Endothelial cell of umbilical vein (primary cell): ENCODE measurements around the gene SCGB2A2. TPM values are rescaled to one million over a fixed set of nuclear protein-coding genes. Genes with fewer than 3 reads are reported as not detected.

Source experiments
- BruUV-seq: library from RNA; stranded (reverse); fragments of 400-500 nt; replicated peaks from 2 replicates; lab custom pipeline; 2021; lab: Mats Ljungman, UMichigan
- CTCF ChIA-PET: fragments of 300-600, 350-600 bp; sonication (Branson Sonifier 250); formaldehyde crosslinking; loops from one replicate; lab custom pipeline; 2021; ENCODE audit warnings: antibody characterized with exemption, inconsistent platforms; lab: Charles Lee
- POLR2A ChIA-PET: fragments of 300-600, 350-600 bp; sonication (Branson Sonifier 250); formaldehyde crosslinking; loops from one replicate; lab custom pipeline; 2021; ENCODE audit warnings: antibody characterized with exemption, inconsistent platforms; lab: Charles Lee
- DNase-seq: peaks from one replicate; pipeline ENCODE4 v3.0.0-alpha.2; 2011; ENCODE audit warnings: low read depth, low spot score
- FAIRE-seq: peaks from 2 replicates; lab custom pipeline; 2011; peaks lifted over from hg19 to GRCh38; lab: Jason Lieb, UNC
- H2AFZ ChIP-seq: 2 replicates; pipeline ENCODE4 v1.6.0; 2012; ENCODE audit warnings: low read depth, low read length, control low read depth, inconsistent platforms
- H3K27ac ChIP-seq: 2 replicates; pipeline ENCODE4 v1.5.1; 2011; ENCODE audit warnings: low read depth, mild to moderate bottlenecking, control low read depth, low read length, moderate library complexity; ENCODE audit not compliant: insufficient read depth
- H3K27me3 ChIP-seq, 2 experiments: 2 replicates each; pipeline versions ENCODE4 v1.6.0 to v1.6.1; 2011; ENCODE audit warnings: low read length in 2 of 2, mixed read lengths in 1 of 2; ENCODE audit not compliant: control insufficient read depth in 2 of 2, insufficient read depth in 2 of 2
- H3K36me3 ChIP-seq, 2 experiments: 2 replicates in 1 of 2; 3 replicates in 1 of 2; pipeline ENCODE4 v1.5.1; 2011; ENCODE audit warnings: low read length in 2 of 2, mild to moderate bottlenecking in 1 of 2, moderate library complexity in 1 of 2; ENCODE audit not compliant: control insufficient read depth in 2 of 2, insufficient read depth in 2 of 2; ENCODE audit errors: extremely low read depth in 1 of 2
- H3K4me1 ChIP-seq: 3 replicates; pipeline ENCODE4 v1.5.1; 2011; ENCODE audit warnings: mild to moderate bottlenecking, low read length; ENCODE audit not compliant: control insufficient read depth, insufficient read depth; ENCODE audit errors: extremely low read depth
- H3K4me2 ChIP-seq: 2 replicates; pipeline ENCODE4 v1.6.1; 2011; ENCODE audit warnings: low read length, control low read depth, mixed read lengths; ENCODE audit not compliant: insufficient read depth
- H3K4me3 ChIP-seq, 3 experiments: fragments of 200-600 bp in 1 of 3; sonication (generic), shearing (Covaris generic) in 1 of 3; replicated peaks in 1 of 3; 2 replicates each; pipeline ENCODE4 v1.5.1; 2011 to 2016; ENCODE audit warnings: control low read depth in 3 of 3, low read length in 3 of 3, mild to moderate bottlenecking in 2 of 3, inconsistent platforms in 1 of 3, low read depth in 1 of 3, moderate library complexity in 1 of 3; ENCODE audit not compliant: insufficient read depth in 1 of 3
- H3K79me2 ChIP-seq: 2 replicates; pipeline ENCODE4 v1.6.0; 2012; ENCODE audit warnings: low read length, inconsistent platforms; ENCODE audit not compliant: control insufficient read depth, insufficient read depth
- H3K9ac ChIP-seq: replicated peaks from 2 replicates; pipeline ENCODE3; 2011; ENCODE audit warnings: low read length, control low read depth; ENCODE audit not compliant: insufficient read depth; ENCODE audit errors: extremely low read depth
- H3K9me1 ChIP-seq: replicated peaks from 3 replicates; pipeline ENCODE4 v1.6.0; 2011; ENCODE audit warnings: mild to moderate bottlenecking, low read length; ENCODE audit not compliant: control insufficient read depth, insufficient read depth; ENCODE audit errors: extremely low read depth
- H3K9me3 ChIP-seq: replicated peaks from 2 replicates; pipeline ENCODE4 v1.5.1; 2012; ENCODE audit warnings: low read length, inconsistent platforms; ENCODE audit not compliant: control insufficient read depth, insufficient read depth
- H4K20me1 ChIP-seq: replicated peaks from 2 replicates; pipeline ENCODE3; 2011; ENCODE audit warnings: mild to moderate bottlenecking, low read length; ENCODE audit not compliant: control insufficient read depth, insufficient read depth; ENCODE audit errors: extremely low read depth
- FOS ChIP-seq: IDR thresholded peaks from 2 replicates; pipeline ENCODE4 v1.6.1; 2011; ENCODE audit warnings: mild to moderate bottlenecking, low read length, moderate library complexity, borderline replicate concordance; ENCODE audit not compliant: insufficient read depth
- JUN ChIP-seq: IDR thresholded peaks from 2 replicates; pipeline ENCODE4 v1.6.1; 2011; ENCODE audit warnings: borderline replicate concordance, low read depth; ENCODE audit not compliant: insufficient read length, insufficient read depth
- MYC ChIP-seq: IDR thresholded peaks from one replicate; pipeline ENCODE4 v1.6.1; 2011; ENCODE audit warnings: mild to moderate bottlenecking, low read depth, low read length
- POLR2AphosphoS5 ChIP-seq: IDR thresholded peaks from 2 replicates; pipeline ENCODE4 v1.6.1; 2012; ENCODE audit warnings: low read depth, mild to moderate bottlenecking, control low read depth, low read length, moderate library complexity; ENCODE audit not compliant: insufficient read depth
- dilution Hi-C: fragments of 300-500 bp; cut with MboI; formaldehyde crosslinking; loops from one replicate; pipeline ENCODE4 v1.15.0; 2019; ENCODE audit warnings: low sequenced_read_pairs; ENCODE audit not compliant: extremely low pct_ligation_motif_present
- intact Hi-C: fragments of 100-400 bp; cut with micrococcal nuclease; formaldehyde crosslinking; loops from one replicate; pipeline ENCODE4 v1.10.0; 2022
- polyA plus RNA-seq, 4 experiments: library from polyadenylated mRNA; depleted of rRNA in 3 of 4; stranded (reverse) in 3 of 4; unstranded in 1 of 4; fragments of >200 nt; gene quantifications; 2 replicates each; pipeline versions ENCODE4 v1.2.1 to v1.2.3, GENCODE V29; 2011 to 2012; ENCODE audit warnings: missing spikeins in 1 of 4
- total RNA-seq: library from RNA; stranded (reverse); gene quantifications from 2 replicates; pipeline ENCODE4 v1.2.3, GENCODE V29; 2021

The SCGB2A2 gene
- total and polyA plus RNA-seq, 2 donors (not counting 3 experiments of a cell fraction or from before 2014, with no cell fraction given) = not detected

DNA sequence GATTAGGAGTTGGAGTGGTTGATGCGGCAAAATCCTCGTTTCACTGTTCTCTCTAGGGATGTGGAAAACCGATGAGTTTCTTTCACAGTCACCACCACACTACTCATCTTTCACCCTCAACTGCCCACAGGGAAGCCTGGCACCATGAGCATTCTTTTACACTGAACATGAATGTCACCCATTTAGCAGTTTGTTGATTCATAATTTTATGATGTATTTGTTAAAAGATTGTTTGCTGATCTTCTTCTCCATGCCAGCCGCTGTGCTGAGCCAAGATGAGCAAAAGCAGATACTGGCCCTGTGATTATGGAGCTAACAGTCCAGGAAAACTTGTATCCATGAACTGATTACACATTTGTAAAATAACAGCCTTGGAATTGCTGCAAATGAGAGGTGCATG is 31.8 kb upstream of the SCGB2A2 start:
- CTCF ChIA-PET = no interaction called here
- no TSS peak for BruUV-seq
- dilution Hi-C loops = no loop called here

DNA sequence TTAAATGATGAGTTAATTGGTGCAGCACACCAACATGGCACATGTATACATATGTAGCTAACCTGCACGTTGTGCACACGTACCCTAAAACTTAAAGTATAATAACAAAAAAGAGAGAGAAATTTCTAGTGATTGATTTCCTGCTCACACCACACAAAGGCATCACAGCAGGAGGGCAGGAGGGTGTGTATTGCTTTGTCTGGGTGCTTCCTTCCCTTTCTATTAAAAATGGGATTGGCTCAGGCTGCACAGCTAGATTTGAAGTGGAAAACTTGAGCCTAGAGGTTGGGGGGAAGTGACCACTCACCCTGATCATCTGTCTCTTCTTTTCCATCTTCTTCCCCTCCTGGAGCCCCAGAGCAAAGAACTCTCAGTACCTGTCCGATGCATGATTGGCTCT is 28.9 kb upstream of the SCGB2A2 start:
- dilution Hi-C loops = no loop called here
- intact Hi-C loops = no loop called here
- H3K36me3 ChIP-seq = no peaks in the 10 kb centered on the region

More for the DNA sequence above, 31.8 kb upstream of the SCGB2A2 start:
- Histone ChIP-seq H3K9ac (no peak overlapping the region), H3K27ac (no peak overlapping the region), H3K4me1 (no peaks in the 10 kb centered on the region), H2AFZ (no peak overlapping the region), H4K20me1 (no peaks in the 10 kb centered on the region), H3K4me2 (no peak overlapping the region), H3K27me3 (peaks cover 11 to 15% of the 10 kb centered on the region in 2 experiments), H3K9me3 (no peaks in the 10 kb centered on the region), H3K79me2 (no peaks in the 10 kb centered on the region), H3K9me1 (no peaks in the 10 kb centered on the region), H3K36me3 (no peaks in the 10 kb centered on the region), H3K4me3 (no peak overlapping the region)
- FAIRE-seq (no peak), DNase-seq (no peak)
- POLR2A ChIA-PET = no interaction called here
- intact Hi-C loops = no loop called here
- no peak for TF ChIP-seq FOS
- no peak for TF ChIP-seq JUN
- TF ChIP-seq MYC = no peak

More for the DNA sequence above, 28.9 kb upstream of the SCGB2A2 start:
- H3K4me1 ChIP-seq = no peaks in the 10 kb centered on the region
- BruUV-seq = no TSS peak
- no peak for FAIRE-seq
- no peak for DNase-seq
- no peaks in the 10 kb centered on the region for H3K9me1 ChIP-seq
- CTCF ChIA-PET = interaction anchor here (3.2 kb wide), 1 partner anchor 70 kb away, joined by 14 read pairs; no protein-coding TSS in a partner anchor
- H3K4me3 ChIP-seq = no peak overlapping the region
- H4K20me1 ChIP-seq = no peaks in the 10 kb centered on the region
- no peak overlapping the region for H2AFZ ChIP-seq
- H3K9ac ChIP-seq = no peak overlapping the region
- no peaks in the 10 kb centered on the region for H3K79me2 ChIP-seq
- H3K27ac ChIP-seq = no peak overlapping the region
- H3K27me3 ChIP-seq = peaks cover 7 to 11% of the 10 kb centered on the region in 2 experiments
- H3K4me2 ChIP-seq = no peak overlapping the region
- TF ChIP-seq JUN (no peak), FOS (no peak), POLR2AphosphoS5 (no peak)
- no peaks in the 10 kb centered on the region for H3K9me3 ChIP-seq
- POLR2A ChIA-PET = no interaction called here
